ENCODE results near the gene CLDN15. TPM values are rescaled to one million over a fixed set of nuclear protein-coding genes. Genes with fewer than 3 reads are reported as not detected.
"Not testable (repeated sequence)": the region's sequence is repeated elsewhere in the genome, so short reads cannot be mapped to it uniquely, and the experiment has no call there.

Gene CLDN15
- total RNA-seq, 2 experiments from 2014 or later = 17.8 to 31.9 TPM

DNA sequence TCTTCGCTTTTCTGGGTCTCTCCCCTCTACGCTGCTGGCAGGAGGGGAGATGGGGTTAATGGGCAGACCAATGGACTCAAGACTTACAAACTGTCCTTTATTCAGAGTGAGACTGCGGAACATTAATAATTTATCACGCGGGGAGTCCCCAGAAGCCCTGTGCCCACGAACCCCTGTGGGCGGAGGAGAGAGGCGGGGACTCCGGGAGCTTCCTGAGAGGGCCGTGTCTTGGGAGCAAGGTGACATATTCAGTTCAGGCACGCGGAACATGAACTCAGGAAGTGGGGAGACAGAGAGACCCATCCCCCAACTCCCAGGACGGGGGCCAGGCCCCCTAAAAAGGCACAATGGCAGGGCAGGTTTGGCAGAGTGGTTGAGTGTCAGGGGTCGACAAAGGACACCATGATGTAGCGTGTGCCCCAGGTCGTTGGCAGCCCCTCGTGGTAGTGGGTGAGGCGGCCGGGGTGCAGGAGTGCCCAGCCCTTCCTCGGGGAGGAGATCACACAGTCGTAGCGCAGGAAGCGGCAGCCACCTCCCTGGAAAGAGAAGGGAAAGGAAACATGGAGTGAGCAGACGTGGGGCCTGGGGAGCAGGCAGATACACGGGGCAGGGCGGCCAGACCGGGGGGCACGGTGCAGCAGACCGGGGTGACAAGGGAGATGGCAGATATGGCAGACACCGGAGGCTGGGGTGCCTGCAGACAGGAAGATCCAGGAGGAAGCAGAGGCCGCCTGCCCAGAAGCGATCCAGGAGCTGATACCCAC is 31.5 kb downstream of the CLDN15 start:
- no peaks in the 10 kb centered on the region for H3K9me2 ChIP-seq (ENCODE audit: insufficient read depth, low read length)
- POLR2A ChIA-PET = no interaction called here
- no peaks in the 10 kb centered on the region for H4K20me1 ChIP-seq (ENCODE audit: insufficient read depth, low read length)
- DNase-seq (ENCODE audit: low spot score) = no peak
- H3K9me3 ChIP-seq (ENCODE audit: low read length) = no peaks in the 10 kb centered on the region
- H3K79me2 ChIP-seq (ENCODE audit: insufficient read depth, low read depth, low read length) = no peaks in the 10 kb centered on the region
- no peak for TF ChIP-seq EZH2phosphoT487 (IDR thresholded peaks at IDR 0.05; ENCODE audit: borderline replicate concordance, low read depth, low read length)
- TF ChIP-seq, protein P1, sequence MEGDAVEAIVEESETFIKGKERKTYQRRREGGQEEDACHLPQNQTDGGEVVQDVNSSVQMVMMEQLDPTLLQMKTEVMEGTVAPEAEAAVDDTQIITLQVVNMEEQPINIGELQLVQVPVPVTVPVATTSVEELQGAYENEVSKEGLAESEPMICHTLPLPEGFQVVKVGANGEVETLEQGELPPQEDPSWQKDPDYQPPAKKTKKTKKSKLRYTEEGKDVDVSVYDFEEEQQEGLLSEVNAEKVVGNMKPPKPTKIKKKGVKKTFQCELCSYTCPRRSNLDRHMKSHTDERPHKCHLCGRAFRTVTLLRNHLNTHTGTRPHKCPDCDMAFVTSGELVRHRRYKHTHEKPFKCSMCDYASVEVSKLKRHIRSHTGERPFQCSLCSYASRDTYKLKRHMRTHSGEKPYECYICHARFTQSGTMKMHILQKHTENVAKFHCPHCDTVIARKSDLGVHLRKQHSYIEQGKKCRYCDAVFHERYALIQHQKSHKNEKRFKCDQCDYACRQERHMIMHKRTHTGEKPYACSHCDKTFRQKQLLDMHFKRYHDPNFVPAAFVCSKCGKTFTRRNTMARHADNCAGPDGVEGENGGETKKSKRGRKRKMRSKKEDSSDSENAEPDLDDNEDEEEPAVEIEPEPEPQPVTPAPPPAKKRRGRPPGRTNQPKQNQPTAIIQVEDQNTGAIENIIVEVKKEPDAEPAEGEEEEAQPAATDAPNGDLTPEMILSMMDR (conservative IDR thresholded peaks at IDR 0.05; ENCODE audit: low read length) = no peak
- peaks cover 5% of the 10 kb centered on the region for H3K4me1 ChIP-seq (ENCODE audit: insufficient read depth, low read length, poor library complexity, severe bottlenecking)
- H2AFZ ChIP-seq (ENCODE audit: low read length) = no peak overlapping the region
- no peak overlapping the region for H3K4me3 ChIP-seq (ENCODE audit: low read depth, low read length, poor library complexity, severe bottlenecking)
- H3K4me2 ChIP-seq (ENCODE audit: low read length) = no peak overlapping the region
- BruUV-seq (replicated peaks) = no TSS peak
- CTCF ChIA-PET (ENCODE audit: unreplicated experiment) = no interaction called here
- no peak overlapping the region for H3K27ac ChIP-seq (ENCODE audit: low read depth, low read length, poor library complexity, severe bottlenecking)
- intact Hi-C loops (cut with micrococcal nuclease; ENCODE audit: unreplicated experiment) = no loop called here
- H3K36me3 ChIP-seq (ENCODE audit: insufficient read depth, low read length) = no peaks in the 10 kb centered on the region

DNA sequence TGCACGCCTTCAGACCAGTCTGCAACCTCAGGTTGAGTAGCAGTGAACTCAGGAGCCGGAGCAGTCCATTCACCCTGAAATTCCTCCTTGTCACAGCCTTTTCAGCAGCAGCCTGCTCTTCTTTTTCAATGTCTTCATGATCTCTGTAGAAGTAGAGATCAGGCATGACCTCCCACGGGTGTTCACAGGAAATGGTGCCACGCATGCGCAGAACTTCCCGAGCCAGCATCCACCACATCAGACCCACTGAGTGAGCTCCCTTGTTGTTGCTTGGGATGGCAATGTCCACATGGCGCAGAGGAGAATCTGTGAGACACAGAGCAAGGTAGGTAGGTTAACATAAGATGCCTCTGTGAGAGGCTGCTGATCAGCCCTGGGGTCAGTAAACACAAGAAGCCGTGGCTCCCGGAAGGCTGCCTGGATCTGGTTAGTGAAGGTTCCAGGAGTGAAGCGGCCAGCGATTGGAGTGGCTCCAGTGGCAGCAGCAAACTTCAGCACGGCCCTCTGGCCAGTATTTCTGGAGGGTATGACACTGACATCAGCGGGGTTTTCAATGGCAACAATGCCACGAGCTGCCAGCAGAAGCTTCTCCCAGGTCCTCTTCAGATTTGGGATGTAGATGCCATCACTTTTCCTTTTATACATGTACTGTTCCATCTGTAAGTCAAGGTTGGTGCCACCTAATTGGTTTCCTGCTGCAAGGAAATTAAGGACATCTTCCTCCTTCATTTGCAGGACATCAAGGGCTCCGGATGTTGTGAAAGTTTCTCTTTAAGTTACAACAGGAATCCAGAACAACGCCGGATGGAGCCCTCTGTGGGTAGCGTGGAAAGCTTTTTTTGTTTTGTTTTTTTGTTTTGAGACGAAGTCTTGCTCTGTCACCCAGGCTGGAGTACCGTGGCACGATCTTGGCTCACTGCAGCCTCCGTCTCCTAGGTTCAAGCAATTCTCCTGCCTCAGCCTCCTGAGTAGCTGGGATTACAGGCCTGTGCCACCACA is 33.6 kb downstream of the CLDN15 start:
- CTCF ChIA-PET (ENCODE audit: unreplicated experiment); H3K9me3 ChIP-seq (ENCODE audit: low read length); intact Hi-C loops (cut with micrococcal nuclease; ENCODE audit: unreplicated experiment); H3K27ac ChIP-seq (ENCODE audit: low read depth, low read length, poor library complexity, severe bottlenecking); H3K79me2 ChIP-seq (ENCODE audit: insufficient read depth, low read depth, low read length); H4K20me1 ChIP-seq (ENCODE audit: insufficient read depth, low read length); H3K4me3 ChIP-seq (ENCODE audit: low read depth, low read length, poor library complexity, severe bottlenecking); H3K4me1 ChIP-seq (ENCODE audit: insufficient read depth, low read length, poor library complexity, severe bottlenecking); H3K36me3 ChIP-seq (ENCODE audit: insufficient read depth, low read length); DNase-seq (ENCODE audit: low spot score); BruUV-seq (replicated peaks); H3K9me2 ChIP-seq (ENCODE audit: insufficient read depth, low read length): not testable (repeated sequence)
- Histone ChIP-seq H3K4me2 (ENCODE audit: low read length) (peak overlapping the region; percentile 24; the same call in 1 of the 2 replicates), H2AFZ (ENCODE audit: low read length) (peak overlapping the region; percentile 45; the same call in 1 of the 2 replicates)
- POLR2A ChIA-PET = interaction anchor here (1.1 kb wide), 1 partner anchor 10 kb away, joined by 3 read pairs; no protein-coding TSS in a partner anchor

DNA sequence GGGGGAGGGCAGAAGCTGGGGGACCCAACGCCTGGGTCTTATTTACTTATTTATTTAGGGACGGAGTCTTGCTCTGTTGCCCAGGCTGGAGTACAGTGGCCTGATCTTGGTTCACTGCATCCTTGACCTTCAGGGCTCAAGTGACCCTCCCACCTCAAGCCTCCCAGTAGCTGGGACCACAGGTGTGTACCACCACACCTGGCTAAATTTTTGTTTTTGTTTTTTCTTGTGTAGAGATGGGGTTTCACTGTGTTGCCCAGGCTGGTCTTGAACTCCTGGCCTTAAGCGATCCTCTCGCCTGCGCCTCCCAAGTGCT is 35.0 kb downstream of the CLDN15 start:
- Histone ChIP-seq H3K4me1 (ENCODE audit: insufficient read depth, low read length, poor library complexity, severe bottlenecking) (peaks cover 5% of the 10 kb centered on the region), H2AFZ (ENCODE audit: low read length) (no peak overlapping the region), H3K79me2 (ENCODE audit: insufficient read depth, low read depth, low read length) (no peaks in the 10 kb centered on the region), H3K36me3 (ENCODE audit: insufficient read depth, low read length) (no peaks in the 10 kb centered on the region), H3K9me2 (ENCODE audit: insufficient read depth, low read length) (no peaks in the 10 kb centered on the region), H4K20me1 (ENCODE audit: insufficient read depth, low read length) (no peaks in the 10 kb centered on the region), H3K4me3 (ENCODE audit: low read depth, low read length, poor library complexity, severe bottlenecking) (no peak overlapping the region), H3K9me3 (ENCODE audit: low read length) (no peaks in the 10 kb centered on the region), H3K27ac (ENCODE audit: low read depth, low read length, poor library complexity, severe bottlenecking) (no peak overlapping the region), H3K4me2 (ENCODE audit: low read length) (no peak overlapping the region)
- TF ChIP-seq, protein P1 (conservative IDR thresholded peaks at IDR 0.05; ENCODE audit: low read length) = no peak
- no peak for TF ChIP-seq EZH2phosphoT487 (IDR thresholded peaks at IDR 0.05; ENCODE audit: borderline replicate concordance, low read depth, low read length)
- POLR2A ChIA-PET = interaction anchor here (0.6 kb wide), 1 partner anchor 382 kb away, joined by 5 read pairs; no protein-coding TSS in a partner anchor
- CTCF ChIA-PET (ENCODE audit: unreplicated experiment) = no interaction called here
- intact Hi-C loops (cut with micrococcal nuclease; ENCODE audit: unreplicated experiment) = no loop called here
- BruUV-seq (replicated peaks) = no TSS peak
- DNase-seq (ENCODE audit: low spot score) = no peak

Data from OCI-LY7 (cell line).